ENCODE data around the gene FGD2. TPM values are rescaled to one million over a fixed set of nuclear protein-coding genes. Genes with fewer than 3 reads are reported as not detected.

FGD2 gene
- total RNA-seq, 4 donors from 2014 or later, result 2.7 to 9.2 (median 5.2) TPM

DNA sequence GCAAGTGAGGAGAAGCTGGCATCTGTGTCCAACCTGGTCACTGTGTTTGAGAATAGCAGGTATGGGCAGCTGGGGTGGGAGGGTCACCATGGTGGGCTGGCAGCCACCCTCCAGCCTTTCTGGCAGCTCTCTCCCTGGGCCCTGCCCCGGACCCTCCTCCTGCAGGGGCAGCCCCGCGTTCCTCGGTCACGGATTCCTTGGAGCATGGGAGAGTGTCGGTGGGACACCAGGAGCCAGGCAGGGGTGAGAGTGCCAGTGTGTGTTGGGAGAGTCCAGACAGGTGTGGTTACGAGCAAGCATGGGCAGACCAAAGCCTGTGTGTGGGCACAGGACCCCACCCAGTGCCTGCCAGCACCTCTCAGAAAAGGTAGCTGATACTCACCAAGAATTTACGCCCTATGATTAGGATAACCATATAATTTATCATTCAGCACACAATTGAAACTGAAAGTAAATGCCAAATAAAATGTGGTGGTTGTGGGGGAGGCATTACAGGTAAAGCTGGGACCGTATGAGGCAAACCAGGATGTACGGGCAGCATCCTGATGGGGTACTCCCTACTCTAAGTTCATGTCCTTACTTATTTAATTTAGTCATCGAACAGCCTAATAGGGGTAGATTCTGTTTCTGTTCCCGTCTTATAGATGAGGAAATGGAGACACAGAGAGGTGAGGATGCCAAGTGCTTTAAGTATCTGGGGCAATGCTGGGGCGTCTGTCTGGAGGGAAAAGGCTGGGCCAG lies 542 bp downstream of the FGD2 start:
- 55 to 60% methylated on average over 13 of the region's 13 CpGs for WGBS, 2 donors
- no peak for DNase-seq (ENCODE audit: low spot score in 2 of 2)

DNA sequence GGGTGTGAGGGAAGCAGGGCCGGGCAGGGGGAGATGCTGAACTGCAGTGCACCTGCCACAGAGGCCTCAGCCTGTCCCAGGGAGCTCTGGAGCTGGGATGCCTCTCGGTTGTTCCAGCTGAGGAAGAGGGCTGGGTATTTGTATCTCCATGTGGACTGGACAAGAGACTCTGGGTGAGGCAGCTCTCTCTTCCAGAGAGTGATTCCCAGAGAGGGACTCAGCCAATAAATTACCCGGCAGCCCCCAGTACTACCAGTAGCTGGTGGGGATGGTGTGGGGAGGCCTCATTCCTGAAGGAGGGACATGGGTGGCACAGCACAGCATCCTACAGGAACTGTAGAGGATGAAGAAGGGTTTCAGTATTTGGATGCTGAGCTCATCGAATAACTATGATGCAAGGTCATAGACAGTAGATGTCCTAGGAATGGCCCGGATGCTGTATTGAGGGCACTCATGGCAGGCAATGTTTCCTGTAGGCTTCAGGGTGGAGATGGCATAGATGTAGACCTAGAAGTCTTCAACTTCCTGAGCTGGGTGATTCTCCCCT lies 1.4 kb downstream of the FGD2 start:
- no peak for TF ChIP-seq POLR2A (IDR thresholded peaks at IDR 0.05)
- TF ChIP-seq, protein P1, sequence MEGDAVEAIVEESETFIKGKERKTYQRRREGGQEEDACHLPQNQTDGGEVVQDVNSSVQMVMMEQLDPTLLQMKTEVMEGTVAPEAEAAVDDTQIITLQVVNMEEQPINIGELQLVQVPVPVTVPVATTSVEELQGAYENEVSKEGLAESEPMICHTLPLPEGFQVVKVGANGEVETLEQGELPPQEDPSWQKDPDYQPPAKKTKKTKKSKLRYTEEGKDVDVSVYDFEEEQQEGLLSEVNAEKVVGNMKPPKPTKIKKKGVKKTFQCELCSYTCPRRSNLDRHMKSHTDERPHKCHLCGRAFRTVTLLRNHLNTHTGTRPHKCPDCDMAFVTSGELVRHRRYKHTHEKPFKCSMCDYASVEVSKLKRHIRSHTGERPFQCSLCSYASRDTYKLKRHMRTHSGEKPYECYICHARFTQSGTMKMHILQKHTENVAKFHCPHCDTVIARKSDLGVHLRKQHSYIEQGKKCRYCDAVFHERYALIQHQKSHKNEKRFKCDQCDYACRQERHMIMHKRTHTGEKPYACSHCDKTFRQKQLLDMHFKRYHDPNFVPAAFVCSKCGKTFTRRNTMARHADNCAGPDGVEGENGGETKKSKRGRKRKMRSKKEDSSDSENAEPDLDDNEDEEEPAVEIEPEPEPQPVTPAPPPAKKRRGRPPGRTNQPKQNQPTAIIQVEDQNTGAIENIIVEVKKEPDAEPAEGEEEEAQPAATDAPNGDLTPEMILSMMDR (IDR thresholded peaks at IDR 0.05), result no peak

More for the DNA sequence above, 542 bp downstream of the FGD2 start:
- intact Hi-C loops (cut with DNase I; ENCODE audit: low total_unique reads), result no loop called here
- TF ChIP-seq, protein P1 (IDR thresholded peaks at IDR 0.05), result no peak
- no peak for TF ChIP-seq POLR2A (IDR thresholded peaks at IDR 0.05)
- peak overlapping the region; percentile 10 for H3K4me3 ChIP-seq (ENCODE audit: low read depth, poor library complexity, severe bottlenecking)

DNA sequence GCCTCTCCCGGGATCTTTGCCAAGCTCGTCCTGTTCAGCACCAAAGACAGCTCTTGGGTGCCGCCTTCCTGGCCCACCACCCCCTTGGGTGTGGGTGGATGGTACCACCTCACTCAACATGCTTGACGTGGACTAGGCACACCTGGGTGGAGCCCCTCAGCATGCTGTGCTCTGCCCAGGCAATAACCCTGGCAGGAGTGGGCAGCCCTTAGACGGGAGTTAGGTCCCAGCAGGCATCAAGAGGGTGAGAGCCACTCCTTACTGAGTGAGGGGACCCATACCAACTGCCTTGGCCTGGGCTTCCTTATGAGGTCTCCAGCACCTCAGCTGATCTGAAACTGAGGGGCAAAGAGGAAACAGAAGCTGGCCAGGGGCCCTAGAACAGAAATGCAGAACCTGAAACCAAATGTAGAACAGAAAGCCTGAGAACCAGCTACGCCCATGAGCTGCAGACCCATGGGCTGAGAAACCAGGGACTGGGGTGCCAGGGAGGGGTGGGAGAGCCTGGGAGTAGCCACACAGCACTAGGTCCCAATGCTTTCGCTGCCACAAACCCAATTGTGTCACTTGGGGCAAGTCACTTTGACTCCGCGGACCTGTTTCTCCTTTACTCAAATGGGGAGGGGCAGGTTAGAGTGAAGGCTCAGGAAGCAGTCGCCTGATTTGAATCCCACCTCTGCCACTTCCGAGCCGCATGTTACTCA lies 2.0 kb downstream of the FGD2 start:
- WGBS, 2 donors, result 67 to 70% methylated on average over 9 to 12 of the region's 12 CpGs
- no peak for DNase-seq (ENCODE audit: low spot score in 2 of 2)
- no peak for TF ChIP-seq POLR2A (IDR thresholded peaks at IDR 0.05)
- TF ChIP-seq, protein P1 (IDR thresholded peaks at IDR 0.05), result no peak
- no peak overlapping the region for H3K4me3 ChIP-seq (ENCODE audit: low read depth, poor library complexity, severe bottlenecking)
- intact Hi-C loops (cut with DNase I; ENCODE audit: low total_unique reads), result no loop called here

More for the DNA sequence above, 1.4 kb downstream of the FGD2 start:
- no peak for DNase-seq (ENCODE audit: low spot score in 2 of 2)
- intact Hi-C loops (cut with DNase I; ENCODE audit: low total_unique reads), result no loop called here
- 57 to 65% methylated on average over 5 of the region's 5 CpGs for WGBS, 2 donors
- H3K4me3 ChIP-seq (ENCODE audit: low read depth, poor library complexity, severe bottlenecking), result no peak overlapping the region

DNA sequence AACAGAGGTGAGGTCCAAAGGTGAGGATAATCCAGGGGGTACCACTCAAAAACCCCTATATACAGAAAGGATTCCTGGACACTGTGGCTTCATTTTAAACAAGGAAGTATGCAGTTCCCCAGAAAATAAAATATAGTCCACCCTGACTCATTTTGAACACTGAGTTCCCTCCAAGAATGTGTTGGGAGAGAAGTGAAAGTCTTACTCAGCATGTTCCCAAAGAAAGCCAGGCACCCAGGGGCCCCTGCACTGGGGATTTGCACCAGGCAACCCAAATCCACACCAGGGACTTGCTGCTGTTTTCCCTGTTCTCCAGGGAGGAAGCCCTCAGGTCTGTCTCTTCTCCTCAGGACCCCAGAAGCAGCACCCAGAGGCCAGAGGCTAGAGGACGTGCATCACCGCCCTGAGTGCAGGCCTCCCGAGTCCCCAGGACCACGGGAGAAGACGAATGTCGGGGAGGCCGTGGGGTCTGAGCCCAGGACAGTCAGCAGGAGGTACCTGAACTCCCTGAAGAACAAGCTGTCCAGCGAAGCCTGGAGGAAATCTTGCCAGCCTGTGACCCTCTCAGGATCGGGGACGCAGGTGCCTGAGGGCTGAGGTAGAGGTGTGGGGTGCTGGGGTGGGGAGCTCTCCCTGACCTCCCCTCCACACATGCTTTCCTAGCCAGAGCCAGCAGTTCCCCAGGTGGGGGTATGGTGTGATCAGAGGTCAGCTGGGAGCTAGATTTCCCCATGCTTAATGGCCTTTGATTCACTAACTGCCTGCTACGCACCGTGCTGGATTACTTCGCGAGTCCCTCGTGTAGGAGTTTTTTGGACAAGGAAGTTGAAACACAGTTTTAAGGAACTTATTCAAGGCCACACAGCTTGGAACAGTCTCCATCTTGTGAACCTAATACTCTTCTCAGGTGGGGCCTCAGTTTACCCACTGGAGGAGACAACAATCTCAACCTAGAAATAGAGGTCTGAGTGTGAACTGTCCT lies 3.3 kb downstream of the FGD2 start:
- no peak for TF ChIP-seq POLR2A (IDR thresholded peaks at IDR 0.05)
- TF ChIP-seq, protein P1 (IDR thresholded peaks at IDR 0.05), result no peak
- no peak overlapping the region for H3K4me3 ChIP-seq (ENCODE audit: low read depth, poor library complexity, severe bottlenecking)
- intact Hi-C loops (cut with DNase I; ENCODE audit: low total_unique reads), result no loop called here
- DNase-seq (ENCODE audit: low spot score in 2 of 2), result no peak
- WGBS, 2 donors, result 84 to 88% methylated on average over 13 to 15 of the region's 15 CpGs

DNA sequence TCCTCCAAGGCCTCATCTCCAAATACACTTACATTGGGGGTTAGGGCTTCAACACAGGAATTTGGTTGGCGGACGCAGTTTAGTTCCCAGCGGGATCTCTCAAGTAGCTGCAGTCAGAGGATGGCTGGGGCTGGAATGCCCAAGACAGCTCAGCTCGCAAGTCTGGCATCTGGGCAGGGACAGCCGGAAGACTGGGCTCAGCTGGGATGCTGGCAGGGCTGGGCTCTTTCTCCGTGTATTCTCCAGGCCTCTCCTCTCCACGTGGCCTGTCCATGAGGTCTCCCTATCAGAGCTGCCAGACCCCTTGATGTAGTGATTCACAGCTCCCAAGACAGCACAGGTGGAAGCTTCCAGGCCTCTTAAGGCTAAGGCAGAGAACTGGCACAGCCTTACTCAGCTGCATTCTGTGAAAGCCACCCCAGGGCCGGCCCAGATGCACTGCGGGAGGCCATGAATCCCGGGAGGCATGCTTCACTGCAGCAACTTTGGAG lies 5.0 kb downstream of the FGD2 start:
- TF ChIP-seq, protein P1 (IDR thresholded peaks at IDR 0.05), result no peak
- no peak for TF ChIP-seq POLR2A (IDR thresholded peaks at IDR 0.05)
- DNase-seq (ENCODE audit: low spot score in 2 of 2), result no peak
- H3K4me3 ChIP-seq (ENCODE audit: low read depth, poor library complexity, severe bottlenecking), result no peak overlapping the region
- 89% methylated on average over 10 of the region's 10 CpGs for WGBS, 2 donors
- intact Hi-C loops (cut with DNase I; ENCODE audit: low total_unique reads), result no loop called here

All from lower leg skin (tissue), 4 donors.